Panc1 (cell line): ENCODE measurements around the gene GNA12.
"Not testable (repeated sequence)": the region's sequence is repeated elsewhere in the genome, so short reads cannot be mapped to it uniquely, and the experiment has no call there.

Experiments
- CTCF ChIP-seq: fragments of 450-650 bp; IDR thresholded peaks from 2 replicates; pipeline ENCODE4 v1.5.1; 2017; ENCODE audit warnings: mild to moderate bottlenecking
- POLR2AphosphoS5 ChIP-seq: IDR thresholded peaks from 2 replicates; pipeline ENCODE4 v1.6.1; 2012; ENCODE audit warnings: mild to moderate bottlenecking, low read depth, low read length, moderate library complexity
- TCF7L2 ChIP-seq: IDR thresholded peaks from 2 replicates; pipeline ENCODE4 v1.6.1; 2011; ENCODE audit warnings: mild to moderate bottlenecking, low read depth, low read length, inconsistent platforms

DNA sequence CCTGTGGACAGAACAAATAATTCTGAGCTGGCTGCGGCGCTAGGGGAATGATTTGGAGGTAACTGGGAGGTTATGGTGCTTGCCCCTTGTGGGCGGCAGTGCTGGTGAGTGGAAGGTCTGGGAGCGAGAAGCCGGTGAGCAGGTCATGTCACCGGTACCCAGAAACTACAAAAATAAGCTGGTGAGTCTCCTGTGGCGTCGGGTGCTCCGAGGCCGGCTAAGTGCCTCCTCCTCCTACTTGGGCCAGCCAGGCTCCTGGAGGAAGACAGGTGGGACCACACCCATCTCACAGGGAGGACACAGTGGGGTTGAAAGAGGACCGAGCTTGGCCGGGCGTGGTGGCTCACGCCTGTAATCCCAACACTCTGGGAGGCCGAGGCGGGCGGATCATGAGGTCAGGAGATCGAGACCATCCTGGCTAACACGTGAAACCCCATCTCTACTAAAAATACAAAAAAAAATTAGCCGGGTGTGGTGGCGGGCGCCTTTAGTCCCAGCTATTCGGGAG lies 152.1 kb downstream of the GNA12 start:
- not testable (repeated sequence) for TF ChIP-seq CTCF, POLR2AphosphoS5, TCF7L2
